ENCODE data around the gene ZFYVE26. TPM values are rescaled to one million over a fixed set of nuclear protein-coding genes. Genes with fewer than 3 reads are reported as not detected.

Gene ZFYVE26
- total and polyA plus RNA-seq, 2 of the 8 experiments (the other 6 are each of a cell fraction or from before 2014, with no cell fraction given) = 13.0 to 23.3 TPM

DNA sequence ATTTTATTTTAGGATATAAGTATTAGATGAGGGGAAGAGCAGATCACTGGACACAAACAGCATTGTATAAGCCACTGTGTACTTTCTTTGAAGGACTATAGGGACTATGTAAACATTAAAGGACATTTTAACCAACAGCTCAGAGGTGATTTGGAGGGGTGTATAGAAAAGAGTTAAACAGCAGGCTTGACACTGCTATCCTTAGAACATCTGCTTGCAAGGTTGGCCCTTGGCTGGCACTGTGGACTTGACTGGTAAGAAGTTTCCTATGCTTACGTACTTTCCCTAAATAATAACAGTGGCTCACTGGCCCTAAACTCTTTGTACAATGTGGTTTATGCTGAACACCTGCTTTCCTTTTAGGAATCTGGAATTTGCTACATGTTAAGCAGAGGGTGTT lies 28.7 kb downstream of the ZFYVE26 start:
- H3K14ac ChIP-seq (ENCODE audit: insufficient read length) = no peak overlapping the region
- H3K23ac ChIP-seq (ENCODE audit: insufficient read length) = no peak overlapping the region
- no peaks in the 10 kb centered on the region for H3K79me2 ChIP-seq (ENCODE audit: control insufficient read depth in 1 of 2, insufficient read depth in 2 of 2, low read length in 2 of 2)
- H3K36me3 ChIP-seq (ENCODE audit: control insufficient read depth in 2 of 4, insufficient read depth in 4 of 4, low read length in 3 of 4) = peaks cover 26 to 77% (median 59%) of the 10 kb centered on the region in 4 experiments
- 95% methylated on average over 1 of the region's 1 CpG; no CpG with 5 or more reads in 1 of the 2 experiments for WGBS, 2 experiments (ENCODE audit: extremely low coverage in 1 of 2, insufficient coverage in 1 of 2, insufficient read length in 1 of 2, insufficient replicate concordance in 2 of 2, low coverage in 1 of 2, low lambda C conversion rate in 2 of 2, missing lambda C conversion rate in 1 of 2)
- H2BK15ac ChIP-seq (ENCODE audit: low read length) = no peak overlapping the region
- H3K79me1 ChIP-seq (ENCODE audit: low read depth, low read length) = no peaks in the 10 kb centered on the region
- H2AK5ac ChIP-seq (ENCODE audit: low read depth, low read length) = no peak overlapping the region
- H3K4me3 ChIP-seq (ENCODE audit: extremely low read depth in 1 of 4, insufficient read depth in 2 of 4, low read depth in 3 of 4, low read length in 4 of 4) = no peak overlapping the region
- H2BK12ac ChIP-seq (ENCODE audit: low read depth, low read length) = no peak overlapping the region
- H2BK5ac ChIP-seq (ENCODE audit: low read depth, low read length) = no peak overlapping the region
- H3K4me2 ChIP-seq (ENCODE audit: insufficient read depth in 1 of 2, low read depth in 2 of 2, low read length in 2 of 2) = no peak overlapping the region
- no peak overlapping the region for H2BK20ac ChIP-seq (ENCODE audit: low read length)
- no peak overlapping the region for H2AFZ ChIP-seq (ENCODE audit: low read length)
- H4K8ac ChIP-seq (ENCODE audit: extremely low read depth, insufficient read depth, low read length) = no peak overlapping the region
- H3K18ac ChIP-seq (ENCODE audit: extremely low read depth, low read length) = no peak overlapping the region
- no peak overlapping the region for H3K27ac ChIP-seq (ENCODE audit: low read depth, low read length)
- no peak for DNase-seq (ENCODE audit: low read depth in 1 of 2, low spot score in 2 of 2)
- no peaks in the 10 kb centered on the region for H3K23me2 ChIP-seq (ENCODE audit: low read depth, low read length)
- CTCF ChIA-PET (ENCODE audit: partially characterized antibody) = no interaction called here
- H3K9me3 ChIP-seq (ENCODE audit: insufficient read depth in 2 of 2, low read depth in 1 of 2, low read length in 1 of 2) = no peaks in the 10 kb centered on the region
- no peak for FAIRE-seq
- H3K56ac ChIP-seq (replicated peaks; ENCODE audit: insufficient read length, low read depth, low read length) = no peak overlapping the region
- H2BK120ac ChIP-seq (replicated peaks; ENCODE audit: low read depth, low read length) = no peak overlapping the region
- H3K27me3 ChIP-seq (replicated peaks in 1 of 4; ENCODE audit: control insufficient read depth in 3 of 4, extremely low read depth in 1 of 4, insufficient read depth in 3 of 4, low read length in 3 of 4) = no peaks in the 10 kb centered on the region
- peaks cover 0 to 4% of the 10 kb centered on the region in 2 experiments for H4K20me1 ChIP-seq (replicated peaks in 1 of 2; ENCODE audit: control insufficient read depth in 1 of 2, insufficient read depth in 2 of 2, low read length in 2 of 2)
- no peak overlapping the region for H3K9ac ChIP-seq (replicated peaks in 1 of 4; ENCODE audit: extremely low read depth in 1 of 4, low read depth in 3 of 4, low read length in 3 of 4)
- no peak overlapping the region for H3K4ac ChIP-seq (replicated peaks; ENCODE audit: insufficient read length, low read depth, low read length)
- POLR2A ChIA-PET (ENCODE audit: partially characterized antibody) = no interaction called here
- H4K91ac ChIP-seq (replicated peaks; ENCODE audit: insufficient read length, low read length) = no peak overlapping the region
- H4K5ac ChIP-seq (ENCODE audit: insufficient read length, low read depth, low read length) = no peak overlapping the region
- no peaks in the 10 kb centered on the region for H3K4me1 ChIP-seq (replicated peaks in 1 of 4; ENCODE audit: control insufficient read depth in 3 of 4, insufficient read depth in 4 of 4, low read length in 3 of 4)
- TF ChIP-seq, protein P1, sequence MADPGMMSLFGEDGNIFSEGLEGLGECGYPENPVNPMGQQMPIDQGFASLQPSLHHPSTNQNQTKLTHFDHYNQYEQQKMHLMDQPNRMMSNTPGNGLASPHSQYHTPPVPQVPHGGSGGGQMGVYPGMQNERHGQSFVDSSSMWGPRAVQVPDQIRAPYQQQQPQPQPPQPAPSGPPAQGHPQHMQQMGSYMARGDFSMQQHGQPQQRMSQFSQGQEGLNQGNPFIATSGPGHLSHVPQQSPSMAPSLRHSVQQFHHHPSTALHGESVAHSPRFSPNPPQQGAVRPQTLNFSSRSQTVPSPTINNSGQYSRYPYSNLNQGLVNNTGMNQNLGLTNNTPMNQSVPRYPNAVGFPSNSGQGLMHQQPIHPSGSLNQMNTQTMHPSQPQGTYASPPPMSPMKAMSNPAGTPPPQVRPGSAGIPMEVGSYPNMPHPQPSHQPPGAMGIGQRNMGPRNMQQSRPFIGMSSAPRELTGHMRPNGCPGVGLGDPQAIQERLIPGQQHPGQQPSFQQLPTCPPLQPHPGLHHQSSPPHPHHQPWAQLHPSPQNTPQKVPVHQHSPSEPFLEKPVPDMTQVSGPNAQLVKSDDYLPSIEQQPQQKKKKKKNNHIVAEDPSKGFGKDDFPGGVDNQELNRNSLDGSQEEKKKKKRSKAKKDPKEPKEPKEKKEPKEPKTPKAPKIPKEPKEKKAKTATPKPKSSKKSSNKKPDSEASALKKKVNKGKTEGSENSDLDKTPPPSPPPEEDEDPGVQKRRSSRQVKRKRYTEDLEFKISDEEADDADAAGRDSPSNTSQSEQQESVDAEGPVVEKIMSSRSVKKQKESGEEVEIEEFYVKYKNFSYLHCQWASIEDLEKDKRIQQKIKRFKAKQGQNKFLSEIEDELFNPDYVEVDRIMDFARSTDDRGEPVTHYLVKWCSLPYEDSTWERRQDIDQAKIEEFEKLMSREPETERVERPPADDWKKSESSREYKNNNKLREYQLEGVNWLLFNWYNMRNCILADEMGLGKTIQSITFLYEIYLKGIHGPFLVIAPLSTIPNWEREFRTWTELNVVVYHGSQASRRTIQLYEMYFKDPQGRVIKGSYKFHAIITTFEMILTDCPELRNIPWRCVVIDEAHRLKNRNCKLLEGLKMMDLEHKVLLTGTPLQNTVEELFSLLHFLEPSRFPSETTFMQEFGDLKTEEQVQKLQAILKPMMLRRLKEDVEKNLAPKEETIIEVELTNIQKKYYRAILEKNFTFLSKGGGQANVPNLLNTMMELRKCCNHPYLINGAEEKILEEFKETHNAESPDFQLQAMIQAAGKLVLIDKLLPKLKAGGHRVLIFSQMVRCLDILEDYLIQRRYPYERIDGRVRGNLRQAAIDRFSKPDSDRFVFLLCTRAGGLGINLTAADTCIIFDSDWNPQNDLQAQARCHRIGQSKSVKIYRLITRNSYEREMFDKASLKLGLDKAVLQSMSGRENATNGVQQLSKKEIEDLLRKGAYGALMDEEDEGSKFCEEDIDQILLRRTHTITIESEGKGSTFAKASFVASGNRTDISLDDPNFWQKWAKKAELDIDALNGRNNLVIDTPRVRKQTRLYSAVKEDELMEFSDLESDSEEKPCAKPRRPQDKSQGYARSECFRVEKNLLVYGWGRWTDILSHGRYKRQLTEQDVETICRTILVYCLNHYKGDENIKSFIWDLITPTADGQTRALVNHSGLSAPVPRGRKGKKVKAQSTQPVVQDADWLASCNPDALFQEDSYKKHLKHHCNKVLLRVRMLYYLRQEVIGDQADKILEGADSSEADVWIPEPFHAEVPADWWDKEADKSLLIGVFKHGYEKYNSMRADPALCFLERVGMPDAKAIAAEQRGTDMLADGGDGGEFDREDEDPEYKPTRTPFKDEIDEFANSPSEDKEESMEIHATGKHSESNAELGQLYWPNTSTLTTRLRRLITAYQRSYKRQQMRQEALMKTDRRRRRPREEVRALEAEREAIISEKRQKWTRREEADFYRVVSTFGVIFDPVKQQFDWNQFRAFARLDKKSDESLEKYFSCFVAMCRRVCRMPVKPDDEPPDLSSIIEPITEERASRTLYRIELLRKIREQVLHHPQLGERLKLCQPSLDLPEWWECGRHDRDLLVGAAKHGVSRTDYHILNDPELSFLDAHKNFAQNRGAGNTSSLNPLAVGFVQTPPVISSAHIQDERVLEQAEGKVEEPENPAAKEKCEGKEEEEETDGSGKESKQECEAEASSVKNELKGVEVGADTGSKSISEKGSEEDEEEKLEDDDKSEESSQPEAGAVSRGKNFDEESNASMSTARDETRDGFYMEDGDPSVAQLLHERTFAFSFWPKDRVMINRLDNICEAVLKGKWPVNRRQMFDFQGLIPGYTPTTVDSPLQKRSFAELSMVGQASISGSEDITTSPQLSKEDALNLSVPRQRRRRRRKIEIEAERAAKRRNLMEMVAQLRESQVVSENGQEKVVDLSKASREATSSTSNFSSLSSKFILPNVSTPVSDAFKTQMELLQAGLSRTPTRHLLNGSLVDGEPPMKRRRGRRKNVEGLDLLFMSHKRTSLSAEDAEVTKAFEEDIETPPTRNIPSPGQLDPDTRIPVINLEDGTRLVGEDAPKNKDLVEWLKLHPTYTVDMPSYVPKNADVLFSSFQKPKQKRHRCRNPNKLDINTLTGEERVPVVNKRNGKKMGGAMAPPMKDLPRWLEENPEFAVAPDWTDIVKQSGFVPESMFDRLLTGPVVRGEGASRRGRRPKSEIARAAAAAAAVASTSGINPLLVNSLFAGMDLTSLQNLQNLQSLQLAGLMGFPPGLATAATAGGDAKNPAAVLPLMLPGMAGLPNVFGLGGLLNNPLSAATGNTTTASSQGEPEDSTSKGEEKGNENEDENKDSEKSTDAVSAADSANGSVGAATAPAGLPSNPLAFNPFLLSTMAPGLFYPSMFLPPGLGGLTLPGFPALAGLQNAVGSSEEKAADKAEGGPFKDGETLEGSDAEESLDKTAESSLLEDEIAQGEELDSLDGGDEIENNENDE (IDR thresholded peaks at IDR 0.05; ENCODE audit: insufficient replicate concordance, low read length) = no peak

Data from H1 (cell line).